ENCODE measurements around the gene SASH1.

SASH1 gene

GRCh38 chr6:148547110-148547509 is 204.5 kb downstream of the SASH1 start:
- TF ChIP-seq NFRKB (IDR thresholded peaks at IDR 0.05) (no peak), PKNOX1 (IDR thresholded peaks at IDR 0.05) (no peak), BHLHE40 (IDR thresholded peaks at IDR 0.05; ENCODE audit: borderline replicate concordance) (no peak), FOXK2 (IDR thresholded peaks at IDR 0.05) (no peak)
- POLR2A ChIA-PET = no interaction called here
- CTCF ChIA-PET = no interaction called here
- no peak for DNase-seq (ENCODE audit: extremely low spot score)

GRCh38 chr6:148548065-148548748 is 205.6 kb downstream of the SASH1 start:
- TF ChIP-seq LEF1 (IDR thresholded peaks at IDR 0.05; ENCODE audit: borderline replicate concordance) = no peak
- no peak for TF ChIP-seq CTBP1 (IDR thresholded peaks at IDR 0.05; ENCODE audit: borderline replicate concordance)
- no peak for TF ChIP-seq FOXA1 (IDR thresholded peaks at IDR 0.05)
- no peak for TF ChIP-seq HDGF (IDR thresholded peaks at IDR 0.05; ENCODE audit: borderline replicate concordance)
- no peak for TF ChIP-seq TARDBP (IDR thresholded peaks at IDR 0.05)
- TF ChIP-seq NFRKB (IDR thresholded peaks at IDR 0.05) = no peak
- no peak for TF ChIP-seq PKNOX1 (IDR thresholded peaks at IDR 0.05)
- no peak for TF ChIP-seq ELF4 (IDR thresholded peaks at IDR 0.05)
- no peak for TF ChIP-seq ZNF384 (IDR thresholded peaks at IDR 0.05)
- no peak for TF ChIP-seq L3MBTL2 (conservative IDR thresholded peaks at IDR 0.05)
- TF ChIP-seq ARNT (IDR thresholded peaks at IDR 0.05) = no peak
- no peak for TF ChIP-seq SP1 (IDR thresholded peaks at IDR 0.05)
- no peak for TF ChIP-seq SUZ12 (IDR thresholded peaks at IDR 0.05)
- no peak for TF ChIP-seq BHLHE40 (IDR thresholded peaks at IDR 0.05; ENCODE audit: borderline replicate concordance)
- TF ChIP-seq FOXM1 (IDR thresholded peaks at IDR 0.05; ENCODE audit: borderline replicate concordance) = no peak
- no peak for TF ChIP-seq FOXK2 (IDR thresholded peaks at IDR 0.05)
- DNase-seq (ENCODE audit: extremely low spot score) = no peak
- ChIA-PET CTCF (no interaction called here), POLR2A (no interaction called here)

GRCh38 chr6:148548749-148549140 is 206.1 kb downstream of the SASH1 start:
- ChIA-PET CTCF (interaction anchor here (0.6 kb wide), 1 partner anchor 378 kb away, joined by 5 read pairs; no protein-coding TSS in a partner anchor), POLR2A (no interaction called here)
- TF ChIP-seq FOXK2 (IDR thresholded peaks at IDR 0.05) (no peak), SUZ12 (IDR thresholded peaks at IDR 0.05) (no peak), ELF4 (IDR thresholded peaks at IDR 0.05) (no peak), TARDBP (IDR thresholded peaks at IDR 0.05) (no peak), FOXA1 (IDR thresholded peaks at IDR 0.05) (no peak), NFRKB (IDR thresholded peaks at IDR 0.05) (no peak), CTBP1 (IDR thresholded peaks at IDR 0.05; ENCODE audit: borderline replicate concordance) (no peak), LEF1 (IDR thresholded peaks at IDR 0.05; ENCODE audit: borderline replicate concordance) (no peak)
- DNase-seq (ENCODE audit: extremely low spot score) = no peak

GRCh38 chr6:148550569-148550968 is 207.9 kb downstream of the SASH1 start:
- CTCF ChIA-PET = no interaction called here
- POLR2A ChIA-PET = no interaction called here
- no peak for DNase-seq (ENCODE audit: extremely low spot score)
- TF ChIP-seq BHLHE40 (IDR thresholded peaks at IDR 0.05; ENCODE audit: borderline replicate concordance) (no peak), SUZ12 (IDR thresholded peaks at IDR 0.05) (no peak), FOXM1 (IDR thresholded peaks at IDR 0.05; ENCODE audit: borderline replicate concordance) (no peak)

GRCh38 chr6:148551226-148551625 is 208.6 kb downstream of the SASH1 start:
- CTCF ChIA-PET = interaction anchor here (1.0 kb wide), 1 partner anchor 9 kb away, joined by 4 read pairs; no protein-coding TSS in a partner anchor
- DNase-seq (ENCODE audit: extremely low spot score) = no peak
- no peak for TF ChIP-seq BHLHE40 (IDR thresholded peaks at IDR 0.05; ENCODE audit: borderline replicate concordance)
- no peak for TF ChIP-seq NFRKB (IDR thresholded peaks at IDR 0.05)
- no peak for TF ChIP-seq FOXA1 (IDR thresholded peaks at IDR 0.05)
- no peak for TF ChIP-seq FOXM1 (IDR thresholded peaks at IDR 0.05; ENCODE audit: borderline replicate concordance)
- no peak for TF ChIP-seq FOXK2 (IDR thresholded peaks at IDR 0.05)
- no peak for TF ChIP-seq ARNT (IDR thresholded peaks at IDR 0.05)
- TF ChIP-seq LEF1 (IDR thresholded peaks at IDR 0.05; ENCODE audit: borderline replicate concordance) = no peak
- no peak for TF ChIP-seq TARDBP (IDR thresholded peaks at IDR 0.05)
- TF ChIP-seq PKNOX1 (IDR thresholded peaks at IDR 0.05) = no peak
- TF ChIP-seq L3MBTL2 (conservative IDR thresholded peaks at IDR 0.05) = no peak
- TF ChIP-seq CTBP1 (IDR thresholded peaks at IDR 0.05; ENCODE audit: borderline replicate concordance) = no peak
- no peak for TF ChIP-seq SUZ12 (IDR thresholded peaks at IDR 0.05)
- no peak for TF ChIP-seq HDGF (IDR thresholded peaks at IDR 0.05; ENCODE audit: borderline replicate concordance)
- TF ChIP-seq ZNF384 (IDR thresholded peaks at IDR 0.05) = no peak
- no peak for TF ChIP-seq SP1 (IDR thresholded peaks at IDR 0.05)
- POLR2A ChIA-PET = no interaction called here

GRCh38 chr6:148556410-148556809 is 213.8 kb downstream of the SASH1 start:
- POLR2A ChIA-PET = no interaction called here
- no peak for DNase-seq (ENCODE audit: extremely low spot score)
- TF ChIP-seq BHLHE40 (IDR thresholded peaks at IDR 0.05; ENCODE audit: borderline replicate concordance) = no peak
- TF ChIP-seq PKNOX1 (IDR thresholded peaks at IDR 0.05) = no peak
- TF ChIP-seq SUZ12 (IDR thresholded peaks at IDR 0.05) = no peak
- no peak for TF ChIP-seq FOXM1 (IDR thresholded peaks at IDR 0.05; ENCODE audit: borderline replicate concordance)
- no peak for TF ChIP-seq HDGF (IDR thresholded peaks at IDR 0.05; ENCODE audit: borderline replicate concordance)
- no peak for TF ChIP-seq TARDBP (IDR thresholded peaks at IDR 0.05)
- TF ChIP-seq LEF1 (IDR thresholded peaks at IDR 0.05; ENCODE audit: borderline replicate concordance) = no peak
- no peak for TF ChIP-seq ZNF384 (IDR thresholded peaks at IDR 0.05)
- TF ChIP-seq CTBP1 (IDR thresholded peaks at IDR 0.05; ENCODE audit: borderline replicate concordance) = no peak
- no peak for TF ChIP-seq SP1 (IDR thresholded peaks at IDR 0.05)
- no peak for TF ChIP-seq L3MBTL2 (conservative IDR thresholded peaks at IDR 0.05)
- TF ChIP-seq NFRKB (IDR thresholded peaks at IDR 0.05) = no peak
- no peak for TF ChIP-seq FOXA1 (IDR thresholded peaks at IDR 0.05)
- TF ChIP-seq FOXK2 (IDR thresholded peaks at IDR 0.05) = no peak
- no peak for TF ChIP-seq ARNT (IDR thresholded peaks at IDR 0.05)
- TF ChIP-seq ELF4 (IDR thresholded peaks at IDR 0.05) = no peak
- CTCF ChIA-PET = no interaction called here
